ENCODE results near the gene XPO1.

XPO1 gene

DNA sequence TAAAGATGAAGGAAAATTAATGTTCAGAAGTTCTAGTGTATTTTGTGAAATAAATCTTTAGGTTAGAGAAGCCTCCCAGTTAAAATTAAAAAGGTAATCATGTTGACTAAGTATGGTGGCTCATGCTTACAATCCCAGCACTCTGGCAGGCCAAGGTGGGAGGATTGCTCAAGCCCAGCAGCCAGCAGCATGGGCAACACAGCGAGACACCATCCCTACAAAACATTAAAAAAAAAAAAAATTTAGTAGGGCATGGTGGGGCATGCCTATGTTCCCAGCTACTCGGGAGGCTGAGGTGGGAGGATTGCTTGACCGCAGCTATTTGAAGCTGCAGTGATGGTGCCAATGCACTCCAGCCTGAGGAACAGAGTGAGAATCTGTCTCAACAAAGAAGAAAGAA lies 17.9 kb downstream of the XPO1 start:
- H3K36me3 ChIP-seq (ENCODE audit: control insufficient read depth in 4 of 4, insufficient read depth in 4 of 4, low read length in 3 of 4), result peaks cover 27 to 62% (median 50%) of the 10 kb centered on the region in 4 experiments
- no peaks in the 10 kb centered on the region for H3K9me3 ChIP-seq (ENCODE audit: control extremely low read depth in 1 of 5, control insufficient read depth in 4 of 5, insufficient read depth in 2 of 5, low read depth in 1 of 5, low read length in 4 of 5)
- CTCF ChIA-PET, result interaction anchor here (1.6 kb wide), 1 partner anchor 28 kb away, joined by 3 read pairs; no protein-coding TSS in a partner anchor
- peaks cover 0 to 5% (median 0%) of the 10 kb centered on the region in 4 experiments for H3K4me1 ChIP-seq (ENCODE audit: control extremely low read depth in 1 of 4, control insufficient read depth in 4 of 4, insufficient read depth in 4 of 4, low read length in 3 of 4)
- no peaks in the 10 kb centered on the region for H3K27me3 ChIP-seq (replicated peaks in 2 of 5; ENCODE audit: control insufficient read depth in 4 of 5, insufficient read depth in 5 of 5, low read length in 4 of 5)
- WGBS (ENCODE audit: insufficient coverage), result 100% methylated on average over 2 of the region's 3 CpGs
- no peak for DNase-seq
- no peak overlapping the region for H3K27ac ChIP-seq (ENCODE audit: insufficient read depth in 1 of 2, low read depth in 1 of 2, low read length in 2 of 2, poor library complexity in 1 of 2, severe bottlenecking in 2 of 2)
- POLR2A ChIA-PET, result no interaction called here
- H3K4me3 ChIP-seq (ENCODE audit: control insufficient read depth in 1 of 7, extremely low read depth in 1 of 7, insufficient read depth in 4 of 7, low read depth in 2 of 7, low read length in 6 of 7), result no peak overlapping the region

GRCh38 chr2:61512768-61513398 lies 25.3 kb downstream of the XPO1 start:
- H3K27ac ChIP-seq (ENCODE audit: insufficient read depth in 1 of 2, low read depth in 1 of 2, low read length in 2 of 2, poor library complexity in 1 of 2, severe bottlenecking in 2 of 2), result peak overlapping the region in 1 of 2 experiments; percentile 34
- H3K36me3 ChIP-seq (ENCODE audit: control insufficient read depth in 4 of 4, insufficient read depth in 4 of 4, low read length in 3 of 4), result peaks cover 19 to 72% (median 54%) of the 10 kb centered on the region in 4 experiments
- POLR2A ChIA-PET, result no interaction called here
- no peak overlapping the region for H3K4me3 ChIP-seq (ENCODE audit: control insufficient read depth in 1 of 7, extremely low read depth in 1 of 7, insufficient read depth in 4 of 7, low read depth in 2 of 7, low read length in 6 of 7)
- H3K4me1 ChIP-seq (ENCODE audit: control extremely low read depth in 1 of 4, control insufficient read depth in 4 of 4, insufficient read depth in 4 of 4, low read length in 3 of 4), result no peaks in the 10 kb centered on the region
- CTCF ChIA-PET, result interaction anchor here (1.1 kb wide), 1 partner anchor 146 kb away, joined by 3 read pairs; no protein-coding TSS in a partner anchor
- H3K9me3 ChIP-seq (ENCODE audit: control extremely low read depth in 1 of 5, control insufficient read depth in 4 of 5, insufficient read depth in 2 of 5, low read depth in 1 of 5, low read length in 4 of 5), result no peaks in the 10 kb centered on the region
- no peak for DNase-seq
- no peaks in the 10 kb centered on the region for H3K27me3 ChIP-seq (replicated peaks in 2 of 5; ENCODE audit: control insufficient read depth in 4 of 5, insufficient read depth in 5 of 5, low read length in 4 of 5)
- 97% methylated on average over 6 of the region's 12 CpGs for WGBS (ENCODE audit: insufficient coverage)

GRCh38 chr2:61510674-61511671 lies 27.2 kb downstream of the XPO1 start:
- Histone ChIP-seq H3K4me3 (ENCODE audit: control insufficient read depth in 1 of 7, extremely low read depth in 1 of 7, insufficient read depth in 4 of 7, low read depth in 2 of 7, low read length in 6 of 7) (no peak overlapping the region), H3K36me3 (ENCODE audit: control insufficient read depth in 4 of 4, insufficient read depth in 4 of 4, low read length in 3 of 4) (peaks cover 13 to 64% (median 46%) of the 10 kb centered on the region in 4 experiments), H3K27ac (ENCODE audit: insufficient read depth in 1 of 2, low read depth in 1 of 2, low read length in 2 of 2, poor library complexity in 1 of 2, severe bottlenecking in 2 of 2) (no peak overlapping the region), H3K9me3 (ENCODE audit: control extremely low read depth in 1 of 5, control insufficient read depth in 4 of 5, insufficient read depth in 2 of 5, low read depth in 1 of 5, low read length in 4 of 5) (no peaks in the 10 kb centered on the region), H3K4me1 (ENCODE audit: control extremely low read depth in 1 of 4, control insufficient read depth in 4 of 4, insufficient read depth in 4 of 4, low read length in 3 of 4) (no peaks in the 10 kb centered on the region), H3K27me3 (replicated peaks in 2 of 5; ENCODE audit: control insufficient read depth in 4 of 5, insufficient read depth in 5 of 5, low read length in 4 of 5) (no peaks in the 10 kb centered on the region)
- WGBS (ENCODE audit: insufficient coverage), result 97% methylated on average over 14 of the region's 19 CpGs
- ChIA-PET POLR2A (no interaction called here), CTCF (interaction anchor here (1.3 kb wide), 1 partner anchor 10 kb away, joined by 3 read pairs; no protein-coding TSS in a partner anchor)
- DNase-seq, result no peak

GRCh38 chr2:61504949-61505348 lies 33.2 kb downstream of the XPO1 start:
- Histone ChIP-seq H3K27ac (ENCODE audit: insufficient read depth in 1 of 2, low read depth in 1 of 2, low read length in 2 of 2, poor library complexity in 1 of 2, severe bottlenecking in 2 of 2) (no peak overlapping the region), H3K36me3 (ENCODE audit: control insufficient read depth in 4 of 4, insufficient read depth in 4 of 4, low read length in 3 of 4) (peaks cover 15 to 53% (median 35%) of the 10 kb centered on the region in 4 experiments), H3K4me1 (ENCODE audit: control extremely low read depth in 1 of 4, control insufficient read depth in 4 of 4, insufficient read depth in 4 of 4, low read length in 3 of 4) (no peaks in the 10 kb centered on the region), H3K27me3 (replicated peaks in 2 of 5; ENCODE audit: control insufficient read depth in 4 of 5, insufficient read depth in 5 of 5, low read length in 4 of 5) (no peaks in the 10 kb centered on the region), H3K4me3 (ENCODE audit: control insufficient read depth in 1 of 7, extremely low read depth in 1 of 7, insufficient read depth in 4 of 7, low read depth in 2 of 7, low read length in 6 of 7) (no peak overlapping the region), H3K9me3 (ENCODE audit: control extremely low read depth in 1 of 5, control insufficient read depth in 4 of 5, insufficient read depth in 2 of 5, low read depth in 1 of 5, low read length in 4 of 5) (no peaks in the 10 kb centered on the region)
- POLR2A ChIA-PET, result no interaction called here
- CTCF ChIA-PET, result no interaction called here
- DNase-seq, result no peak
- 92% methylated on average over 2 of the region's 2 CpGs for WGBS (ENCODE audit: insufficient coverage)

- ChIA-PET CTCF (no interaction called here), POLR2A (no interaction called here)
- Histone ChIP-seq H3K4me1 (ENCODE audit: control extremely low read depth in 1 of 4, control insufficient read depth in 4 of 4, insufficient read depth in 4 of 4, low read length in 3 of 4) (peaks cover 0 to 6% (median 5%) of the 10 kb centered on the region in 4 experiments), H3K27me3 (replicated peaks in 2 of 5; ENCODE audit: control insufficient read depth in 4 of 5, insufficient read depth in 5 of 5, low read length in 4 of 5) (no peaks in the 10 kb centered on the region), H3K4me3 (ENCODE audit: control insufficient read depth in 1 of 7, extremely low read depth in 1 of 7, insufficient read depth in 4 of 7, low read depth in 2 of 7, low read length in 6 of 7) (no peak overlapping the region), H3K36me3 (ENCODE audit: control insufficient read depth in 4 of 4, insufficient read depth in 4 of 4, low read length in 3 of 4) (peaks cover 14 to 80% (median 48%) of the 10 kb centered on the region in 4 experiments), H3K27ac (ENCODE audit: insufficient read depth in 1 of 2, low read depth in 1 of 2, low read length in 2 of 2, poor library complexity in 1 of 2, severe bottlenecking in 2 of 2) (no peak overlapping the region), H3K9me3 (ENCODE audit: control extremely low read depth in 1 of 5, control insufficient read depth in 4 of 5, insufficient read depth in 2 of 5, low read depth in 1 of 5, low read length in 4 of 5) (no peaks in the 10 kb centered on the region)
- WGBS (ENCODE audit: insufficient coverage), result no CpG with 5 or more reads among the region's 2 CpGs
- no peak for DNase-seq
Measured at GRCh38 chr2:61499060-61499459, 39.1 kb downstream of the XPO1 start.

- DNase-seq, result peak; percentile 11 to 66 (median 60)
- no peak overlapping the region for H3K4me3 ChIP-seq (ENCODE audit: control insufficient read depth in 1 of 7, extremely low read depth in 1 of 7, insufficient read depth in 4 of 7, low read depth in 2 of 7, low read length in 6 of 7)
- no peaks in the 10 kb centered on the region for H3K9me3 ChIP-seq (ENCODE audit: control extremely low read depth in 1 of 5, control insufficient read depth in 4 of 5, insufficient read depth in 2 of 5, low read depth in 1 of 5, low read length in 4 of 5)
- H3K36me3 ChIP-seq (ENCODE audit: control insufficient read depth in 4 of 4, insufficient read depth in 4 of 4, low read length in 3 of 4), result peaks cover 18 to 83% (median 56%) of the 10 kb centered on the region in 4 experiments
- H3K27ac ChIP-seq (ENCODE audit: insufficient read depth in 1 of 2, low read depth in 1 of 2, low read length in 2 of 2, poor library complexity in 1 of 2, severe bottlenecking in 2 of 2), result peak overlapping the region; percentile 7 to 51
- no CpG with 5 or more reads among the region's 2 CpGs for WGBS (ENCODE audit: insufficient coverage)
- ChIA-PET CTCF (interaction anchor here (0.6 to 1.2 kb wide), 3 partner anchors 25 to 67 kb away, joined by 3 read pairs; no protein-coding TSS in a partner anchor), POLR2A (no interaction called here)
- no peaks in the 10 kb centered on the region for H3K27me3 ChIP-seq (replicated peaks in 2 of 5; ENCODE audit: control insufficient read depth in 4 of 5, insufficient read depth in 5 of 5, low read length in 4 of 5)
- H3K4me1 ChIP-seq (ENCODE audit: control extremely low read depth in 1 of 4, control insufficient read depth in 4 of 4, insufficient read depth in 4 of 4, low read length in 3 of 4), result peaks cover 0 to 16% (median 14%) of the 10 kb centered on the region in 4 experiments
Measured at GRCh38 chr2:61493523-61493942, 44.6 kb downstream of the XPO1 start.
